Glomerular visceral epithelial cell (primary cell): ENCODE measurements around the gene GRAMD1A.

Experiments
- DNase-seq: peaks from one replicate; pipeline ENCODE4 v3.0.0-alpha.2; 2016; ENCODE audit errors: extremely low spot score

Gene GRAMD1A

GRCh38 chr19:35074426-35075201, 74.5 kb downstream of the GRAMD1A start:
- no peak for DNase-seq

GRCh38 chr19:35075202-35076025, 75.3 kb downstream of the GRAMD1A start:
- DNase-seq: no peak

GRCh38 chr19:35076026-35076370, 75.9 kb downstream of the GRAMD1A start:
- DNase-seq: no peak
